LNCaP clone FGC (cell line): ENCODE results near the gene SORD.
"Not testable (repeated sequence)": the region's sequence is repeated elsewhere in the genome, so short reads cannot be mapped to it uniquely, and the experiment has no call there.

ENCODE experiments used
- DNase-seq: peaks from one replicate; pipeline ENCODE4 v3.0.0-alpha.2; 2011; ENCODE audit warnings: low read depth
- H3K4me3 ChIP-seq: 2 replicates; pipeline ENCODE4 v1.5.1; 2011; ENCODE audit warnings: mild to moderate bottlenecking, low read depth, low read length, control low read depth
- TF ChIP-seq, protein P1 (sequence below): IDR thresholded peaks from 2 replicates; pipeline ENCODE4 v1.5.1; 2012; ENCODE audit warnings: mild to moderate bottlenecking; ENCODE audit not compliant: control insufficient read depth, insufficient read depth; ENCODE audit errors: extremely low read depth

Gene SORD

GRCh38 chr15:45048794-45049631 lies 26.0 kb downstream of the SORD start:
- TF ChIP-seq, protein P1, sequence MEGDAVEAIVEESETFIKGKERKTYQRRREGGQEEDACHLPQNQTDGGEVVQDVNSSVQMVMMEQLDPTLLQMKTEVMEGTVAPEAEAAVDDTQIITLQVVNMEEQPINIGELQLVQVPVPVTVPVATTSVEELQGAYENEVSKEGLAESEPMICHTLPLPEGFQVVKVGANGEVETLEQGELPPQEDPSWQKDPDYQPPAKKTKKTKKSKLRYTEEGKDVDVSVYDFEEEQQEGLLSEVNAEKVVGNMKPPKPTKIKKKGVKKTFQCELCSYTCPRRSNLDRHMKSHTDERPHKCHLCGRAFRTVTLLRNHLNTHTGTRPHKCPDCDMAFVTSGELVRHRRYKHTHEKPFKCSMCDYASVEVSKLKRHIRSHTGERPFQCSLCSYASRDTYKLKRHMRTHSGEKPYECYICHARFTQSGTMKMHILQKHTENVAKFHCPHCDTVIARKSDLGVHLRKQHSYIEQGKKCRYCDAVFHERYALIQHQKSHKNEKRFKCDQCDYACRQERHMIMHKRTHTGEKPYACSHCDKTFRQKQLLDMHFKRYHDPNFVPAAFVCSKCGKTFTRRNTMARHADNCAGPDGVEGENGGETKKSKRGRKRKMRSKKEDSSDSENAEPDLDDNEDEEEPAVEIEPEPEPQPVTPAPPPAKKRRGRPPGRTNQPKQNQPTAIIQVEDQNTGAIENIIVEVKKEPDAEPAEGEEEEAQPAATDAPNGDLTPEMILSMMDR: no peak
- no peak for DNase-seq
- no peak overlapping the region for H3K4me3 ChIP-seq

- no peak overlapping the region for H3K4me3 ChIP-seq
- TF ChIP-seq, protein P1: no peak
- no peak for DNase-seq
These were observed 27.6 kb downstream of the SORD start for GRCh38 chr15:45050587-45050986.

GRCh38 chr15:45052676-45053075 lies 29.7 kb downstream of the SORD start:
- DNase-seq, H3K4me3 ChIP-seq: not testable (repeated sequence)

DNA sequence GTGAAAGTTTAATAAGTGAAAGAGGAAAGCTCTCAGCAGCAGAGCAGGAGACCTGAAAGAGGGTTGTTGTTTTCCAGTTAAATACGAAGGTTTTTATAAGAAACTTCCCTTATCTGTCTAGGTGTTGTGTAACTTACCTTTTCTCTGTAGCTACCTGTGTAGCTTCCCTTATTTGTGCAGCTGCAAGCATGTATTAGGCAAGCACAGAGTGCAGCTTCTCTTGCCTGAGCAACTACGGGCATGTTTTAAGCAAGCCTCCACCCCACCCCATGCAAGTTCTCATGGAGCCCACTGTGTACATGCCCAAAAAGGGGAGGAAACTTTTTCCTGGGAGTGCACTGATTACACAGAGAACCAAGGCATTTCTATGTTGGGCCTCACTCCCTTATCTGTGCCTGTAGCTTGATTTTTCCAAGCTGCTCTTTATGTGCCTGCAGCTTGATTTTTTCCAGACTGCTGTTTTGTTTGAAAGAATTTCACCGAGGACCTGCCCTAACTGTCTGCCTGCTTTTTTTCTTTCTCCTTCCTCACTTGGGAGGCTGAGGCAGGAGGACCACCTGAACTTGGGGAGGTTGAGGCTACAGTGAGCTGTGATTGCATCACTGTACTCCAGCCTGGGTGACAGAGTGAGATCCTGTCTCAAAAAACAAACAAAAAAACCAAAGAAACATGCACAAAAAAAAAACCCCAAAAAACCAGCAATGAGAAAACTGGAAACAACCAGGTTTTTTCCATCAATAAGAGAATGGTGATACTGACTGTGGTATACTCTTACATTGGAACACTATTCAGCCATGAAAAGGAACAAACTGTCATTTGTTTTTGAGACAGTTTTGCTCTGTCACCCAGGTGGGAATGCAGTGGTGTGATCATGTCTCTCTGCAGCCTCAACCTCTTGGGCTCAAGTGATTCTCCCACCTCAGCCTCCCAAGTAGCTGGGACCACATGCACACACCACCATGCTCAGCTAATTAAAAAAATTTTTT lies 36.0 kb downstream of the SORD start:
- not testable (repeated sequence) for H3K4me3 ChIP-seq, DNase-seq

- DNase-seq: not testable (repeated sequence)
These were observed 39.3 kb downstream of the SORD start for GRCh38 chr15:45062301-45062700.

DNA sequence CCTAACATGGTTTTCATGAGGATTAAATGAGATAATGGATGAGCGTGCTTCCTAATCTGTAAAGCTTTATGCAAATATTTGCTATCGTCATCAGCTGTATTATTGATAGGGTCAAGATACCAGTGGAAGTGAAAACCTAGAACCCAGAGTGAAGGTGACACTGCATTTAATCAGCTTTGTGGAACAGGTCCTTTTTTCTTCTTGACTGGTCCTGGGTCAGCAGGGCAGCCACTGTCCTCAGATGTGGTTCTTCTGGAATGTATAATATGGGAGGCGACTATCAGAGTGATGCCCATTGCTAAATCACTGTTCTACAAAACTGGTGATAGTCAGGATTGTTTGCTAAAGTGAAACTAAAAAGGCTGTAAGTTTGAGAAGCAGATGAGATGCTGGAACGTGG lies 41.4 kb downstream of the SORD start:
- no peak for DNase-seq
- H3K4me3 ChIP-seq: no peak overlapping the region
- TF ChIP-seq, protein P1: no peak

More at GRCh38 chr15:45062301-45062700, 39.3 kb downstream of the SORD start:
- H3K4me3 ChIP-seq: not testable (repeated sequence)

GRCh38 chr15:45069942-45070360 lies 47.0 kb downstream of the SORD start:
- not testable (repeated sequence) for DNase-seq, H3K4me3 ChIP-seq

GRCh38 chr15:45073602-45074001 lies 50.6 kb downstream of the SORD start:
- not testable (repeated sequence) for H3K4me3 ChIP-seq, DNase-seq

DNA sequence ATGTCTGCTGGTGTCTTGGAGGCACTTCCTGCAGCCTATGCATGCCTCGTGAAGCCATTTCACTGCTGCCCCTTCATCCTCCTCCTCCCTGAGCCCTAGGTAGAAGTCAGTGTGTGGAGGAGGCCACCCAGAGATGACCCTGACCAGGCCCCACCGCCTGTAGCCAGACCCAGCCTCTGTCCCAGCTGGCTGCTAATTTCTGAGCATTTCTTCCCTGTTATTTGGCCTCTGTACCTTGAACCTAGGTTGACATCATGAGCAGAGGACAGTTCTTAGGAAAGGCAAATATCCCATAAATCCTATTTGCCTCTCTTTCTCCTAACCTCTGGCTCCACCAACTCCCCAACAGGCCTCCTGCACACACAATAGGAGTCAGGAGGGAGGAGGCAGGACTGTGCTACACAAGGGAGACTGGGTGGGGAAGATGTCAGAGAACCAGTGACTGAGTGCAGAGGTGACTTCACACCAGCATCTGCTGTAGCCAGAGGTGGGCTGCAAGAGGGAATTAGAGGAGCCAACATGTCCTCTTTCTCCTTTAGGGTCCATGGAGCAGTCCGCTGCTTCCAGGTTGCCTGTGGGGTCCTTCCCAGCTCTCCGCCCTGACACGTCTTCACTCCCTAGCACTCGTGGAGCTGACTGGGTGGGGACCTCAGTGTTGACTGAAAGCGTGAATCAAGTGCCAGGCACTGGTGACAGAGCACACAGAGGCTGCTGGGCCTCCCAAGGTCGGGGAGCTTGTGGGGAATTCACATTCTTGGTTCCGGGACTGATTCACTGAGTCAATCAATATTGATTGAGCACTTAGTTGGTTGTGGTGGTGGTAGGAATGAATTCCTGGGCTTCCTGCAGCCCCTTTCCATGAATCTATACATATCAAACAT lies 52.7 kb downstream of the SORD start:
- H3K4me3 ChIP-seq, DNase-seq: not testable (repeated sequence)

DNA sequence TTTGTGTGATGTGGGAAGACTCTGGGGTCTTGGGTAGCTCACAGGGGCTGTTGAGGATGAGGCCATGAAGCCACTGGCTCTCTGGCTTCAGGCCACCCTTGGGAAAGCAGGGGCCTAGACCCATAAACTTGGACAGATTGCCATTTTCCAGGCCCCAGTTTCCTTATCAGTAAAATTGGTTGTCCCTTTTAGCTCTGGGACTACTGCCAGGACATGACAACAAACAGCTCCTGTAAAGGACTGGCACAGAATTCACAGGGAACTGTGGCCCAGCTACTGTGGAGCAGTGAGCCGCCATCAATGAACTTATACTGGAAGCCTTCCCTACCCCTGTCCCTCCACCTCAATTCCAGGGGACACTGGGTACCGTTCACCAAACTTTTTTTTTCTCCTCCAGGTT lies 54.4 kb downstream of the SORD start:
- DNase-seq: peak; percentile 47
- H3K4me3 ChIP-seq: not testable (repeated sequence)

DNA sequence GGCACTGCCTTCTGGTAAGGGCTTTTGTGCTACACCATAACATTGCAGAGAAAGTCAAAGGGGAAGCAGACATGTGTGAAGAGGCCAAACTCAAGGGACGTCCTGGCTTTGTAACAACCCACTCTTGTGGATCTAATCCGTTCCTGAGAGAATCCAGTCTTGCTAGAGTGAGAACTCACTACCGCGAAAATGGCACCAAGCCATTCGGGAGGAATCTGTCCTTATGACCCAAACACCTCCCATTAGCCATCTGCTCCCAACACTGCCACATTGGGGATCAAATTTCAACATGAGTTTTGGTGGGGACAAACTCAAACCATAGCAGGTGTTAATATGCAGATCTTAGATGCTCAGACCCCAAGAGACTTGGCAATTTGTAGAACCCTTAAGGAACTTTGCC lies 56.2 kb downstream of the SORD start:
- not testable (repeated sequence) for DNase-seq

DNA sequence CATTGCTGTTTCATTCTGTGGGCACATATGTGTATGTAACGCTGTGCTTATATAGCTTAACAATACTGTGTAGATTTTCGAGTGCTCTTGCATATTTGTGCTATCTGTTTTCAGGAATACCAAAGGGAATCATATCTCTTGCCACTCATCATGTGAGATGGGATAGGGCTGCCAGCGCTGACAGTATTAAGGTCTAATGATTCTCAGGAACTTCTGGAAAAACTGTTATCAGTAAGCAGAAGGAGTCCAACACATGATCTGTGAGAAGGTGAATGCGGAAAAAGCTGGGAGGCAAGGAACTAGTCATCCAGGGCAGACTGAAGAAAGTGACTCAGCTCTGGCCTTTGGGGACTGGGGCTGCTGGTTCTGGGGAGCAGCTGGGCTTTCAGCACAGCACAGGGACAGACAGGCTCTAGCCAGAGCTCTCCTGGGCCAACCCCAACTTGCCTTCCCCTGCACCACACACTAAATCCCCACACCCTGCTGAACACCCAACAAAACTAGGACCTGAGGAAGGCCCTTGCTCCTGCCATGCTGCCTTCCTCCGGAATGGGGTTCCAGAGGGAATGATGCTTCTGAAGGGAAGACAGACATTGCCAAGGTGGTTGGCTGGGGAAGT lies 56.7 kb downstream of the SORD start:
- not testable (repeated sequence) for DNase-seq, H3K4me3 ChIP-seq

More for the DNA sequence above, 56.2 kb downstream of the SORD start:
- H3K4me3 ChIP-seq: not testable (repeated sequence)

DNA sequence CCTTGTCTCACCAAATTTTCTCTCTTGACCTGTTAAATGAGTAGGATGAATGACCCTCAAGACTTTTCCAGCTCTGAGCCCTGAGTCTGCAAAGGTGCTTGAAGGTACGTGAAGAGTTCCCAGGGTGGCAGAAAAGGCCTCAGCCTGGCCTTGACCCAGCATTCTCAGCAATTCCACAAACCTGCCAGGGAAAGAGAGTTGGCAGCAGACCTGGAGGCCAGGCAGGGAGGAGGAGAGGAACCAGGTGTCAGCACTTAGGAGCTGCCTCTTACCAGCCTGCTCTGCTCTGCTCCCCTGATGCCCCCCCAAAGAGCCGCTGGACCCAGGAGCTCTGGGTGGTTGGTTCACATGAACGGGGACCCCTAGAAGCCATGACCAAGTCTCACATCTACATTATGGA lies 57.6 kb downstream of the SORD start:
- not testable (repeated sequence) for DNase-seq, H3K4me3 ChIP-seq

DNA sequence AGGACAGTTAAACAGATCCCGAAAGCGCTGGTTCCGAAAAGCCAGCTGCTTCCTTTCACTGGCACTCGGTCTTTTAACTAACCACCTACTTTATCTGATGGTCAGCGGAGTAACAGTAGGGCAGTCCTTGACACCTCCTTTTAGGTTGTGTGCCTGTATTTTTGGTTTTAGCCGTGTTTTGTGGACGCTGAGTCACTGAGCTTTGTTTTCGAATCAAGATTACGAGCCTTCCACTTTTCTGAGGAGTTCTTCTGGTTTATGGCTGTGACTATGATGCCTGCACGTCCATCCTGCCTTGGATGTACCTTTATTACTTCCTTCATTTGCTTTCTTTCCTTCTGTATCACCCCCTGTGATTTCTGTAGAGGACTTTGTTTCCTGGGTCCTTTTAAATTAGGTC lies 59.4 kb downstream of the SORD start:
- DNase-seq, H3K4me3 ChIP-seq: not testable (repeated sequence)
